HL-60 (cell line): ENCODE results near the gene TJP2.

ENCODE experiments used
- DNase-seq, 2 experiments: peaks; one replicate each; pipeline ENCODE4 v3.0.0-alpha.2; 2010 to 2020; ENCODE audit warnings: low read depth in 1 of 2, low spot score in 1 of 2
- H3K27ac ChIP-seq: fragments of 250-450 bp; sonication (Bioruptor Pico); replicated peaks from 2 replicates; pipeline ENCODE4 v1.5.1; 2020; ENCODE audit warnings: mild to moderate bottlenecking, moderate library complexity
- H3K27me3 ChIP-seq: fragments of 250-450 bp; sonication (Bioruptor Pico); 2 replicates; pipeline ENCODE4 v1.5.1; 2021; ENCODE audit warnings: mild to moderate bottlenecking, moderate library complexity; ENCODE audit not compliant: insufficient read depth, poor library complexity, severe bottlenecking
- H3K4me3 ChIP-seq: replicated peaks from 2 replicates; pipeline ENCODE4 v1.5.1; 2011; ENCODE audit warnings: mild to moderate bottlenecking, control low read depth, low read length; ENCODE audit not compliant: insufficient read depth
- CTCF ChIP-seq: IDR thresholded peaks from one replicate; pipeline ENCODE4 v1.5.1; 2011; ENCODE audit warnings: low read length, control low read depth, inconsistent platforms; ENCODE audit not compliant: insufficient read depth
- GABPA ChIP-seq: IDR thresholded peaks from 2 replicates; pipeline ENCODE4 v1.6.1; 2012; ENCODE audit warnings: low read depth
- POLR2AphosphoS5 ChIP-seq: IDR thresholded peaks from 2 replicates; pipeline ENCODE4 v1.6.1; 2012; ENCODE audit warnings: low read depth
- SPI1 ChIP-seq: IDR thresholded peaks from 2 replicates; pipeline ENCODE4 v1.6.1; 2012; ENCODE audit warnings: low read depth, mild to moderate bottlenecking, borderline replicate concordance
- TF ChIP-seq, protein P1 (sequence below): IDR thresholded peaks from 2 replicates; pipeline ENCODE4 v1.6.1; 2012; ENCODE audit warnings: low read depth; ENCODE audit not compliant: insufficient replicate concordance

TJP2 gene

DNA sequence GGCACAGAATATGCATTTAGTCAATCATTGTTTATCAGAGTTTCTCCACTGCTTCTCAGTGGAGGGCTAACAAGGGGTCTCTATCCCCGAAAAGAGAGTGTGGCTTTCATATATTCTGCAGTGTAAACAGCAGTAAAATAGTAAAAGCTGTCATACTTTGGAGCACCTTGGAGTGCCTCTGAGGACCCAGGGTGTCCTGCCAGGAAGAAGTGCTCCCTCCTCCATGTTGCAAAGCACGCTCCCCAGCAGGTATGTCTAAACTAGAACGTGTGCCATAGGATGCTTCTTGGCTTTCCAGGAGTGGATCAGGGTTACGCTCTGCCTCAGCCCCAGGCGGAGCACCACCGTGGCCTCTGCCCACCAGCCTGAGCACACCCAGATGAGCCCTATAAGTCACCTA lies 8.5 kb upstream of the TJP2 start:
- DNase-seq, result no peak
- TF ChIP-seq, protein P1, sequence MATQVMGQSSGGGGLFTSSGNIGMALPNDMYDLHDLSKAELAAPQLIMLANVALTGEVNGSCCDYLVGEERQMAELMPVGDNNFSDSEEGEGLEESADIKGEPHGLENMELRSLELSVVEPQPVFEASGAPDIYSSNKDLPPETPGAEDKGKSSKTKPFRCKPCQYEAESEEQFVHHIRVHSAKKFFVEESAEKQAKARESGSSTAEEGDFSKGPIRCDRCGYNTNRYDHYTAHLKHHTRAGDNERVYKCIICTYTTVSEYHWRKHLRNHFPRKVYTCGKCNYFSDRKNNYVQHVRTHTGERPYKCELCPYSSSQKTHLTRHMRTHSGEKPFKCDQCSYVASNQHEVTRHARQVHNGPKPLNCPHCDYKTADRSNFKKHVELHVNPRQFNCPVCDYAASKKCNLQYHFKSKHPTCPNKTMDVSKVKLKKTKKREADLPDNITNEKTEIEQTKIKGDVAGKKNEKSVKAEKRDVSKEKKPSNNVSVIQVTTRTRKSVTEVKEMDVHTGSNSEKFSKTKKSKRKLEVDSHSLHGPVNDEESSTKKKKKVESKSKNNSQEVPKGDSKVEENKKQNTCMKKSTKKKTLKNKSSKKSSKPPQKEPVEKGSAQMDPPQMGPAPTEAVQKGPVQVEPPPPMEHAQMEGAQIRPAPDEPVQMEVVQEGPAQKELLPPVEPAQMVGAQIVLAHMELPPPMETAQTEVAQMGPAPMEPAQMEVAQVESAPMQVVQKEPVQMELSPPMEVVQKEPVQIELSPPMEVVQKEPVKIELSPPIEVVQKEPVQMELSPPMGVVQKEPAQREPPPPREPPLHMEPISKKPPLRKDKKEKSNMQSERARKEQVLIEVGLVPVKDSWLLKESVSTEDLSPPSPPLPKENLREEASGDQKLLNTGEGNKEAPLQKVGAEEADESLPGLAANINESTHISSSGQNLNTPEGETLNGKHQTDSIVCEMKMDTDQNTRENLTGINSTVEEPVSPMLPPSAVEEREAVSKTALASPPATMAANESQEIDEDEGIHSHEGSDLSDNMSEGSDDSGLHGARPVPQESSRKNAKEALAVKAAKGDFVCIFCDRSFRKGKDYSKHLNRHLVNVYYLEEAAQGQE, result no peak
- no peak for TF ChIP-seq CTCF
- no peak for TF ChIP-seq SPI1
- TF ChIP-seq POLR2AphosphoS5, result no peak
- TF ChIP-seq GABPA, result no peak

GRCh38 chr9:69168709-69169217 lies 5.3 kb upstream of the TJP2 start:
- DNase-seq, result no peak
- Histone ChIP-seq H3K27me3 (no peaks in the 10 kb centered on the region), H3K27ac (no peak overlapping the region), H3K4me3 (no peak overlapping the region)
- TF ChIP-seq, protein P1, result no peak
- no peak for TF ChIP-seq CTCF
- TF ChIP-seq SPI1, result no peak
- no peak for TF ChIP-seq GABPA
- TF ChIP-seq POLR2AphosphoS5, result no peak

More for the DNA sequence above, 8.5 kb upstream of the TJP2 start:
- Histone ChIP-seq H3K27me3 (no peaks in the 10 kb centered on the region), H3K4me3 (no peak overlapping the region), H3K27ac (no peak overlapping the region)

GRCh38 chr9:69170231-69170630 lies 3.8 kb upstream of the TJP2 start:
- H3K27me3 ChIP-seq, result no peaks in the 10 kb centered on the region
- TF ChIP-seq POLR2AphosphoS5 (no peak), CTCF (no peak), GABPA (no peak), SPI1 (no peak)
- TF ChIP-seq, protein P1, result no peak
- H3K27ac ChIP-seq, result no peak overlapping the region
- no peak for DNase-seq
- no peak overlapping the region for H3K4me3 ChIP-seq
